Measurements from ENCODE around the gene CRB3. TPM values are rescaled to one million over a fixed set of nuclear protein-coding genes. Genes with fewer than 3 reads are reported as not detected.

CRB3 gene
- polyA plus RNA-seq, 3 donors = not detected

GRCh38 chr19:6516018-6516658 is 52.1 kb downstream of the CRB3 start:
- Histone ChIP-seq H3K4me3 (replicated peaks in 1 of 3; ENCODE audit: low read depth in 2 of 3, low read length in 3 of 3) (peak overlapping the region; percentile 65 to 82 (median 74)), H3K4me1 (ENCODE audit: control insufficient read depth in 1 of 2, insufficient read depth in 2 of 2, low read length in 2 of 2) (peaks cover 17 to 30% of the 10 kb centered on the region in 2 donors), H2AFZ (ENCODE audit: insufficient read depth, low read depth, low read length, poor library complexity, severe bottlenecking) (peak overlapping the region; percentile 90), H3K36me3 (replicated peaks in 1 of 2; ENCODE audit: control insufficient read depth in 1 of 2, insufficient read depth in 2 of 2, low read length in 2 of 2) (no peaks in the 10 kb centered on the region), H3K27ac (ENCODE audit: low read depth in 1 of 2, low read length in 2 of 2) (peak overlapping the region; percentile 38 to 52), H4K20me1 (ENCODE audit: insufficient read depth, low read length) (no peaks in the 10 kb centered on the region), H3K27me3 (ENCODE audit: control insufficient read depth in 2 of 2, insufficient read depth in 2 of 2, low read length in 2 of 2) (no peaks in the 10 kb centered on the region), H3K9ac (ENCODE audit: insufficient read depth, low read length, poor library complexity, severe bottlenecking) (peak overlapping the region; percentile 58), H3K79me2 (ENCODE audit: insufficient read depth, low read length) (no peaks in the 10 kb centered on the region), H3K9me3 (replicated peaks in 1 of 2; ENCODE audit: control insufficient read depth in 1 of 2, insufficient read depth in 1 of 2, low read length in 2 of 2) (no peaks in the 10 kb centered on the region), H3K4me2 (replicated peaks; ENCODE audit: extremely low read depth, low read length, poor library complexity, severe bottlenecking) (peak overlapping the region; percentile 88)
- peak overlapping the region; percentile 98 to 100 for H3K4me3 Mint-ChIP-seq
- peak overlapping the region; percentile 83 to 97 (median 89) for H3K27ac Mint-ChIP-seq
- DNase-seq = peak; percentile 86 to 93 (median 93)
- peaks cover 24% of the 10 kb centered on the region for H3K4me1 Mint-ChIP-seq
- H3K9me3 Mint-ChIP-seq = peaks cover 0 to 4% (median 0%) of the 10 kb centered on the region in 7 donors
- no peak for TF ChIP-seq CTCF (IDR thresholded peaks at IDR 0.05)
- WGBS (ENCODE audit: insufficient coverage) = 0% methylated on average over 26 of the region's 26 CpGs
- no peaks in the 10 kb centered on the region for H3K36me3 Mint-ChIP-seq
- peaks cover 5 to 28% (median 20%) of the 10 kb centered on the region in 3 donors for H3K27me3 Mint-ChIP-seq (ENCODE audit: low read depth in 3 of 3)
- intact Hi-C loops (cut with micrococcal nuclease) = loop anchor here (2.0 to 10.0 kb wide), 3 partner anchors 117 to 347 kb away; partner anchors contain the start of gene SH2D3A (in 2 of the 2)

Small RNA genes within 50 kb of the gene (small RNA-seq; reads per million reads assigned to genes)
- not detected for gene AC010503.2 (ENCODE audit: insufficient read length, low read depth)

Other genes with a start within 250 kb of the CRB3 start
- 10 to 100 TPM in 1 of 3 donors, under 1 TPM in 2; 0.65 to 17.3 (median 0.99) TPM for gene MLLT1, start 184.3 kb upstream of the CRB3 start, polyA plus RNA-seq
- not detected for gene ACER1, start 130.7 kb upstream of the CRB3 start, polyA plus RNA-seq
- 10 to 100 TPM; 36.3 to 53.2 (median 52.4) TPM for gene CLPP, start 102.7 kb upstream of the CRB3 start, polyA plus RNA-seq
- 100 to 1,000 TPM in 1 of 3 donors, 10 to 100 TPM in 2; 20.9 to 109 (median 86.0) TPM for gene ALKBH7, start 91.5 kb upstream of the CRB3 start, polyA plus RNA-seq
- under 1 TPM; 0.10 to 0.19 (median 0.13) TPM for gene PSPN, start 88.3 kb upstream of the CRB3 start, polyA plus RNA-seq
- gene GTF2F1, start 71.1 kb upstream of the CRB3 start, polyA plus RNA-seq = 10 to 100 TPM in 2 of 3 donors, 1 to 10 TPM in 1; 9.4 to 46.4 (median 13.2) TPM
- 10 to 100 TPM in 1 of 3 donors, 1 to 10 TPM in 2; 8.6 to 63.3 (median 9.1) TPM for gene KHSRP, start 39.5 kb upstream of the CRB3 start, polyA plus RNA-seq
- gene SLC25A41, start 30.5 kb upstream of the CRB3 start, polyA plus RNA-seq = not detected
- under 1 TPM in 2 of 3 donors, not detected in 1; 0.11 to 0.15 TPM for gene SLC25A23, start 4.5 kb upstream of the CRB3 start, polyA plus RNA-seq
- 10 to 100 TPM; 11.2 to 60.2 (median 20.5) TPM for gene DENND1C, start 17.5 kb downstream of the CRB3 start, polyA plus RNA-seq
- under 1 TPM in 1 of 3 donors, not detected in 2; 0.16 TPM for gene TUBB4A, start 38.0 kb downstream of the CRB3 start, polyA plus RNA-seq
- gene TNFSF9, start 66.8 kb downstream of the CRB3 start, polyA plus RNA-seq = 1 to 10 TPM; 3.7 to 4.9 (median 4.3) TPM
- gene CD70, start 126.9 kb downstream of the CRB3 start, polyA plus RNA-seq = under 1 TPM in 1 of 3 donors, not detected in 2; 0.12 TPM
- gene TNFSF14, start 205.9 kb downstream of the CRB3 start, polyA plus RNA-seq = 1 to 10 TPM in 2 of 3 donors, under 1 TPM in 1; 0.81 to 4.5 (median 1.4) TPM

Data from CD14-positive monocyte (primary cell).